IPS-20b (cell line): ENCODE data around the gene C1R.
A peak's percentile ranks its signal among the peaks of the same experiment; 100 is the strongest.
"Not testable (repeated sequence)": the region's sequence is repeated elsewhere in the genome, so short reads cannot be mapped to it uniquely, and the experiment has no call there.

Experiments
- H3K27ac ChIP-seq: one replicate; pipeline ENCODE4 v1.5.1; 2013; ENCODE audit warnings: low read length
- H3K27me3 ChIP-seq: 2 replicates; pipeline ENCODE4 v1.6.1; 2013; ENCODE audit warnings: mild to moderate bottlenecking, low read length, inconsistent platforms; ENCODE audit not compliant: insufficient read depth
- H3K36me3 ChIP-seq: 2 replicates; pipeline ENCODE4 v1.6.1; 2013; ENCODE audit warnings: low read depth, mild to moderate bottlenecking, inconsistent platforms, low read length, moderate library complexity; ENCODE audit not compliant: insufficient read depth
- H3K4me1 ChIP-seq: 2 replicates; pipeline ENCODE4 v1.6.1; 2013; ENCODE audit warnings: mild to moderate bottlenecking, control low read depth, inconsistent platforms, low read length, moderate library complexity; ENCODE audit not compliant: insufficient read depth
- H3K4me3 ChIP-seq: 2 replicates; pipeline ENCODE4 v1.5.1; 2013; ENCODE audit warnings: mild to moderate bottlenecking, low read length, inconsistent platforms
- H3K9ac ChIP-seq: 2 replicates; pipeline ENCODE4 v1.6.1; 2013; ENCODE audit warnings: low read depth, mild to moderate bottlenecking, inconsistent platforms, low read length, moderate library complexity
- H3K9me3 ChIP-seq: 2 replicates; pipeline ENCODE4 v1.6.1; 2013; ENCODE audit warnings: mild to moderate bottlenecking, low read depth, low read length, inconsistent platforms; ENCODE audit not compliant: insufficient read depth

Gene C1R

DNA sequence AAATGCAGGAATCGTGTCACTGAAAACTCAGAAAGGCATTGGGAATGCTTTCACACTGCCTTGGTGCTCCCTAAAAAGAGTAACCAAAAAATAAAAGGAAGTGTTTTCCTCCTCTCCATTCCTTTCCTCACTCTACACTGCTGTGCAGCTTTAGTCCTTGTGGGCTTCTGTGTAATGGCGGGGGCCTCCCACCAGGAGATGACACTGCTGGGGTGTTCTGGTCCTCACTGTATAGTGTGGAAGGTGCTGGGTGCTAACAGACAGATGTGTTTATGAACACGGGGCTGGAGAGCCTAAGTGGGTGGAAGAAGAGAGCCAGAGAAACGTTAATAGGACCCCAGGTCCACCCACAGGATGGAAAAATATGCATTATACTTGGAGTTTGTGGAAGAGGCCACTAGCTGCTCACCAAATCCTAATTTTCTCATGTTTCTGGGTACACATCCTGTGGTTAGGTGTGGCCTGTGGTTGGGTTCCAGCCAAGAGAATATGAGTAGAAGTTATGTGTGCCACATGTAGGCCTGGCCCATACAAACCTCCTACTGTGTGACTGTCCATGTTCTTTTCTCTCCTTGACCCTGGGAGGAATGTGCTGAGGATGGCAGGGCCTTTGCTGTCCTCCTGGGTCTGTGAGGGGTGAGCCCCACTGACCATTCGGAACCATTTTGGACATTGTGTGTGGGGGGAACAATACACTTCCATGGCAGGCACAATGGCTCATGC, 45.7 kb downstream of the C1R start:
- H3K27me3 ChIP-seq = no peaks in the 10 kb centered on the region
- H3K36me3 ChIP-seq = no peaks in the 10 kb centered on the region
- no peak overlapping the region for H3K27ac ChIP-seq
- H3K4me3 ChIP-seq = no peak overlapping the region
- H3K4me1 ChIP-seq = no peaks in the 10 kb centered on the region
- H3K9ac ChIP-seq = no peak overlapping the region
- no peaks in the 10 kb centered on the region for H3K9me3 ChIP-seq

DNA sequence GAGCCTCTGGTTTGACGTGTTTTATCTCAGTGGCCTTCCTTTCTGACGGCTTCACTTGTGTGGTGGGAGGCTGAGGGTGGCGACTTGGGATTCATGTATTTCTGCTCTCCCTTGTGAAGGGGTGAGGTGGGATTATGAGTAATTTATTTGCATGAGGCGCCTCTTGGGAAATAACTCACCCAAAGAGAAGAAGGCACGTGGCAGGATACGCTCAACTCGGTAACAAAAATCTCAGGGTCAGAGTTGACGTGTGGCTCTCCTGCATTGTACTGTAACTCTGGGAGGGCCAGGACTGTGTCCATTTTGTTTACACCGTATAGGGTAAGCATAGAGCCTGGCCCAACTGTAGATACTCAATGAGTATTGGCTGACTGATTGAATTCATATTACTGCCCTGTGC, 46.3 kb downstream of the C1R start:
- Histone ChIP-seq H3K9ac (no peak overlapping the region), H3K9me3 (no peaks in the 10 kb centered on the region), H3K4me1 (no peaks in the 10 kb centered on the region), H3K27me3 (no peaks in the 10 kb centered on the region), H3K4me3 (no peak overlapping the region), H3K27ac (no peak overlapping the region), H3K36me3 (no peaks in the 10 kb centered on the region)

DNA sequence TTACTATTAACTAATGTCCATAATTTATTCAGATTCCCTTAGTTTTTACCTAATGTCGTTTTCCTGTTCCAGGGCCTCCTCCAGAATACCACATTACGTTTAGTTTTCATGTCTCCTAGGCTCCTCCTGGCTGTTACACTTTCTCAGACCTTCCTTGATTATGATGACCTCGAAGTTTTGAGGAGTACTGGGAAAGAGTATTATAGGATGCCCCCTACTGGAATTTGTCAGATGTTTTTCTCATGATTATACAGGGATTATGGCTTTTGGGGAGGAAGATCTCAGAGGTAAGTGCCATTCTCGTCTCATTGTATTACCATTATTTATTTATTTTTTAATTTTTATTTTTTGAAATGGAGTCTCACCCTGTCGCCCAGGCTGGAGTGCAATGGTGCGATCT, 49.4 kb downstream of the C1R start:
- Histone ChIP-seq H3K4me3 (no peak overlapping the region), H3K36me3 (no peaks in the 10 kb centered on the region), H3K4me1 (no peaks in the 10 kb centered on the region), H3K9ac (no peak overlapping the region), H3K27ac (no peak overlapping the region), H3K9me3 (no peaks in the 10 kb centered on the region), H3K27me3 (no peaks in the 10 kb centered on the region)

DNA sequence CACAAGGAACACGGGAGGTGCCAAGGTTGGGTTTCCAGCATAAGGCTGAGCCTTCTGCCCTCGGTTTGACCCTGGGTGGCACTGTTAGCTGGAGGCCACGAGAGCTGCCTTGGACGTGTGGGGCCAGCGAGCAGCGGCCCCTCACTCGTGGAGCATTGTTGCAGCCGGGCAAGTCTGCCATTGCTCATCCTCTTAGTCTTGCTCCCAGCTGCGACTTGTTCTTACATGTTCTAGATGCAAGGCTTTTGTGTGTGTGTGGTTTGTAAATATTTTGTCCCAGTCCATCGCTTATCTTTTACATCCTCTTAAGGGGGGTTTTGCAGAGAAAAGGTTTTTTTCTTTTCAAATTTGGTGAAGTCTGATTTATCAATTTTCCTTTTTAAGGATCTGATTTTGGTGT, 52.8 kb downstream of the C1R start:
- Histone ChIP-seq H3K9me3 (no peaks in the 10 kb centered on the region), H3K4me3 (no peak overlapping the region), H3K27me3 (no peaks in the 10 kb centered on the region), H3K4me1 (peaks cover 9% of the 10 kb centered on the region; the same call in 1 of the 2 replicates), H3K36me3 (no peaks in the 10 kb centered on the region), H3K9ac (no peak overlapping the region), H3K27ac (no peak overlapping the region)

DNA sequence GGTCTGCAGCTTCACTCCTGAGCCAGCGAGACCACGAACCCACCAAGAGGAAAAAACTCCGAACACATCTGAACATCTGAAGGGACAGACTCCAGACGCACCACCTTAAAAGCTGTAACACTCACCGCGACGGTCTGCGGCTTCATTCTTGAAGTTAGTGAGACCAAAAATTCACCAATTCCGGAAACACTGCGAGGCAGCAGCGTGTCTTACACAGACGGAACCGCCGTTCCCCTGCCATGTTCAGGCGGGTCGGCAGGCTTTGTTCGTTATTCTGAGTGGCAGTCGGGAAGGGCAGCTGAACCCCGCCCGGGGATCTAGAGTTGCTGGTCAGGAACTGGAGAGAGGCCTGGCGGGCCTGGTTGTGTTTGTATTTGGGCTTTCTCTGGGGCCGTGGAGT, 53.7 kb downstream of the C1R start:
- Histone ChIP-seq H3K27ac (no peak overlapping the region), H3K9ac (no peak overlapping the region), H3K36me3 (no peaks in the 10 kb centered on the region), H3K4me3 (no peak overlapping the region), H3K4me1 (peaks cover 9% of the 10 kb centered on the region; the same call in 1 of the 2 replicates), H3K9me3 (no peaks in the 10 kb centered on the region), H3K27me3 (no peaks in the 10 kb centered on the region)

DNA sequence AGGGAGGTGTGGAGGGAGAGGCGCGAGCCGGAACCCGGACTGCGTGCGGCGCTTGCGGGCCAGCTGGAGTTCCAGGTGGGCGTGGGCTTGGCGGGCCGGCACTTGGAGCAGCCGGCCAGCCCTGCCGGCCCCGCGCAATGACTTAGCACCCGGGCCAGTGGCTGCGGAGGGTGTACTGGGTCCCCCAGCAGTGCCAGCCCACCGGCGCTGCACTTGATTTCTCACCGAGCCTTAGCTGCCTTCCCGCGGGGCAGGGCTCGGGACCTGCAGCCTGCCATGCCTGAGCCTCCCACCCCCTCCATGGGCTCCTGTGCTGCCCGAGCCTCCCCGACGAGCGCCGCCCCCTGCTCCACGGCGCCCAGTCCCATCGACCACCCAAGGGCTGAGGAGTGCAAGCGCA, 54.8 kb downstream of the C1R start:
- not testable (repeated sequence) for H3K4me3 ChIP-seq, H3K27me3 ChIP-seq, H3K4me1 ChIP-seq, H3K36me3 ChIP-seq, H3K9ac ChIP-seq, H3K9me3 ChIP-seq, H3K27ac ChIP-seq

DNA sequence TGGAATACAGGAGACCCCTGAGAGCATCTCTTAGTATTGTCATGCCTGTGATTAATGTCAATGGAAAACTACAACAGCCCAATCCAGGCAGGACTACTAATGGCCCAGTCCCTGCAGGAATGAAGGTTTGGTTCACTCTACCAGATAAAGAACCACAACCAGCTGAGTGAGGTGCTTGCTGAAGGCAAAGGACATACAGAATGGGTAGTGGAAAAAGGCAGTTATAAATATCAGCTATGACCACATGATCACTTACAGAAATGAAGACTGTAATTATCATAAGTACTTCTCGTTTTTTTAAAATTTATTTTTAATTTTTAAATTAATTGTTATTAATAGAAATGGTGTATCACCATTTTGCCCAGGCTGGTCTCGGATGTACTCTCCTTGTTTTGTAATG, 56.8 kb downstream of the C1R start:
- Histone ChIP-seq H3K4me3 (no peak overlapping the region), H3K9me3 (no peaks in the 10 kb centered on the region), H3K27me3 (no peaks in the 10 kb centered on the region), H3K36me3 (no peaks in the 10 kb centered on the region), H3K9ac (0 out of 2 replicates have a peak overlapping the region, but pooled peaks have one; percentile 27), H3K27ac (no peak overlapping the region), H3K4me1 (peaks cover 9% of the 10 kb centered on the region; the same call in 1 of the 2 replicates)

DNA sequence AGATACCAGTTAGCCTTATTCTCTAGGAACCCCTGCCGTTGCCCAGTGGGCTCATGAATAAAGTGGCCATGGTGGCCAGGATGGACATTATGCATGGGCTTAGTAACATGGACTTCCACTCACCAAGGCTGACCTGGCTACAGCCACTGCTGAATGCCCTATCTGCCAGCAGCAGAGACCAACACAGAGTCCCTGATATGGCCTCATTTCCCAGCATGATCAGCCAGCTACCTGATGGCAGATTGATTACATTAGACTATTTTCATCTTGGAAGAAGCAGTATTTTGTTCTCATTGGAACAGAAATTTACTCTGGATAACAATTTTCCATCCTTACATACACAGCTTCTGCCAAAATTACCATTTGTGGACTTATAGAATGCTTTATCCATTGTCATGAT, 57.8 kb downstream of the C1R start:
- H3K4me1 ChIP-seq = peaks cover 9% of the 10 kb centered on the region; the same call in 1 of the 2 replicates
- H3K4me3 ChIP-seq = no peak overlapping the region
- no peaks in the 10 kb centered on the region for H3K36me3 ChIP-seq
- H3K27ac ChIP-seq = no peak overlapping the region
- H3K9me3 ChIP-seq = no peaks in the 10 kb centered on the region
- H3K27me3 ChIP-seq = no peaks in the 10 kb centered on the region
- no peak overlapping the region for H3K9ac ChIP-seq

DNA sequence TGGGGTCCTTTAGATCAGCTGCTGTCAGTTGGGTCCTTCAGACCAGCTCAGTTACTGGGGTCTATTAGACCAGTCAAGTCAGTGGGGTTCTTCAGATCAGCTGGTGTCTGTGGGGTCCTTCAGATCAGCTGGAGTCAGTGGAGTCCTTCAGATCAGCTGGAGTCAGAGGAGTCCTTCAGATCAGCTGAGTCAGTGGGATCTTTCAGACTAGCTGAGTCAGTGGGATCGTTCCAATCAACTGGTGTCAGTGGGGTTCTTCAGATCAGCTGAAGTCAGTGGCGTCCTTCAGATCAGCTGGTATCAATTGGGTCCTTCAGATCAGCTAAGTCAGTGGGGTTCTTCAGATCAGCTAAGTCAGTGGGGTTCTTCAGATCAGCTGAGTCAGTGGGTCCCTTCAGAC, 59.3 kb downstream of the C1R start:
- H3K4me3 ChIP-seq = no peak overlapping the region
- H3K9ac ChIP-seq = no peak overlapping the region

DNA sequence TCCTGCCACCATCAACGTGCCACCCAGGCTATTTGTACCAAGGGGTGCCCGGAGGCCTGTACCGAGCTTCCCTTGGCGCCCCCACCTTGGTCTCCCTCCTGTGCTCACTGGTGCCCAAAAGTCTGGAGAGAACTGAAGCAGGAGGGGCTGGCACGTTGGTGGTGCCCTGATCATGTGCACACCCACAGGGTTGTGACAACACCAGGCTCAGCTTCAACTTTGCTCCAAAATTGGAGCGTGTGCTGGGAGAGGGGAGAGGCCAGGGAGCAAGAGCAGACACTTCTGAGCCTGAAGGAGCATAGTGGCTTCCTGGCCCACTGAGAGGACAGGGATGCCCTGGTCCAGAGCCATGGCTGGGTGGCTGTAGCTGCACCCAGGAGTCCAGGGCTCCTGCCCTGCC, 60.9 kb downstream of the C1R start:
- H3K4me1 ChIP-seq = peaks cover 6% of the 10 kb centered on the region; the same call in 1 of the 2 replicates
- H3K4me3 ChIP-seq = no peak overlapping the region
- no peaks in the 10 kb centered on the region for H3K27me3 ChIP-seq
- H3K9me3 ChIP-seq = no peaks in the 10 kb centered on the region
- no peak overlapping the region for H3K9ac ChIP-seq
- no peak overlapping the region for H3K27ac ChIP-seq
- no peaks in the 10 kb centered on the region for H3K36me3 ChIP-seq

More for the DNA sequence above, 59.3 kb downstream of the C1R start:
- Histone ChIP-seq H3K9me3 (no peaks in the 10 kb centered on the region), H3K4me1 (peaks cover 9% of the 10 kb centered on the region; the same call in 1 of the 2 replicates), H3K27me3 (no peaks in the 10 kb centered on the region), H3K36me3 (no peaks in the 10 kb centered on the region), H3K27ac (no peak overlapping the region)
